ENCODE data around the gene NR4A2. TPM values are rescaled to one million over a fixed set of nuclear protein-coding genes. Genes with fewer than 3 reads are reported as not detected.

NR4A2 gene
- total RNA-seq, 1 donor: not detected

- no peak overlapping the region for H3K4me3 ChIP-seq (ENCODE audit: low read depth, low read length)
- no peak for DNase-seq (ENCODE audit: low read depth)
- TF ChIP-seq, protein P1, sequence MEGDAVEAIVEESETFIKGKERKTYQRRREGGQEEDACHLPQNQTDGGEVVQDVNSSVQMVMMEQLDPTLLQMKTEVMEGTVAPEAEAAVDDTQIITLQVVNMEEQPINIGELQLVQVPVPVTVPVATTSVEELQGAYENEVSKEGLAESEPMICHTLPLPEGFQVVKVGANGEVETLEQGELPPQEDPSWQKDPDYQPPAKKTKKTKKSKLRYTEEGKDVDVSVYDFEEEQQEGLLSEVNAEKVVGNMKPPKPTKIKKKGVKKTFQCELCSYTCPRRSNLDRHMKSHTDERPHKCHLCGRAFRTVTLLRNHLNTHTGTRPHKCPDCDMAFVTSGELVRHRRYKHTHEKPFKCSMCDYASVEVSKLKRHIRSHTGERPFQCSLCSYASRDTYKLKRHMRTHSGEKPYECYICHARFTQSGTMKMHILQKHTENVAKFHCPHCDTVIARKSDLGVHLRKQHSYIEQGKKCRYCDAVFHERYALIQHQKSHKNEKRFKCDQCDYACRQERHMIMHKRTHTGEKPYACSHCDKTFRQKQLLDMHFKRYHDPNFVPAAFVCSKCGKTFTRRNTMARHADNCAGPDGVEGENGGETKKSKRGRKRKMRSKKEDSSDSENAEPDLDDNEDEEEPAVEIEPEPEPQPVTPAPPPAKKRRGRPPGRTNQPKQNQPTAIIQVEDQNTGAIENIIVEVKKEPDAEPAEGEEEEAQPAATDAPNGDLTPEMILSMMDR (IDR thresholded peaks at IDR 0.05; ENCODE audit: insufficient read depth, low read depth, low read length): no peak
Observed at GRCh38 chr2:156279446-156280150, 52.9 kb downstream of the NR4A2 start.

Other genes with a start within 250 kb of the NR4A2 start
- gene GPD2, start 103.7 kb upstream of the NR4A2 start, total RNA-seq: 44.5 and 63.9 TPM in 2 replicates